ENCODE measurements around the gene FPR3.

- no peak for TF ChIP-seq SMC3 (IDR thresholded peaks at IDR 0.05)
- TF ChIP-seq CTCF (IDR thresholded peaks at IDR 0.05): no peak
- TF ChIP-seq MAFK (IDR thresholded peaks at IDR 0.05; ENCODE audit: partially characterized antibody): no peak
- no peak for TF ChIP-seq USF2 (IDR thresholded peaks at IDR 0.05)
- no peak for TF ChIP-seq MAX (IDR thresholded peaks at IDR 0.05)
- TF ChIP-seq POLR2A (IDR thresholded peaks at IDR 0.05; ENCODE audit: low read length): no peak
- TF ChIP-seq E2F6 (IDR thresholded peaks at IDR 0.05; ENCODE audit: borderline replicate concordance, low read depth): no peak
- TF ChIP-seq ELK1 (IDR thresholded peaks at IDR 0.05; ENCODE audit: low read depth, low read length): no peak
Measured at GRCh38 chr19:51820831-51821446, 26.0 kb downstream of the FPR3 start.

Data from A549 (cell line).